Small intestine (tissue), 7 donors: ENCODE data around the gene ZNF80. TPM values are rescaled to one million over a fixed set of nuclear protein-coding genes. Genes with fewer than 3 reads are reported as not detected.

Source experiments
- DNase-seq, 2 donors: peaks; one replicate each; pipeline versions ENCODE4 v3.0.0 to v3.0.0-alpha.2; 2013
- FAIRE-seq: peaks from 2 replicates; lab custom pipeline; 2012; peaks lifted over from hg19 to GRCh38; lab: Jason Lieb, UNC
- H3K27ac ChIP-seq, 3 donors: one replicate each; pipeline ENCODE4 v1.5.1; 2013; ENCODE audit warnings: low read length in 2 of 3, mild to moderate bottlenecking in 2 of 3, control low read depth in 1 of 3, inconsistent platforms in 1 of 3, low read depth in 1 of 3, moderate library complexity in 1 of 3
- H3K27me3 ChIP-seq, 3 donors: one replicate each; pipeline ENCODE4 v1.6.1; 2013; ENCODE audit warnings: low read length in 3 of 3, inconsistent platforms in 1 of 3; ENCODE audit not compliant: control insufficient read depth in 3 of 3, insufficient read depth in 3 of 3
- H3K36me3 ChIP-seq, 3 donors: one replicate each; pipeline ENCODE4 v1.6.1; 2013; ENCODE audit warnings: low read length in 3 of 3, inconsistent platforms in 1 of 3, low read depth in 1 of 3, mild to moderate bottlenecking in 1 of 3, moderate library complexity in 1 of 3; ENCODE audit not compliant: control insufficient read depth in 3 of 3, insufficient read depth in 2 of 3
- H3K4me1 ChIP-seq, 3 donors: one replicate each; pipeline ENCODE4 v1.6.1; 2013; ENCODE audit warnings: low read length in 2 of 3, inconsistent platforms in 1 of 3, low read depth in 1 of 3, mild to moderate bottlenecking in 1 of 3, moderate library complexity in 1 of 3; ENCODE audit not compliant: control insufficient read depth in 3 of 3, insufficient read depth in 2 of 3
- H3K4me3 ChIP-seq, 3 donors: one replicate each; pipeline ENCODE4 v1.5.1; 2013; ENCODE audit warnings: low read length in 3 of 3, control low read depth in 1 of 3, inconsistent platforms in 1 of 3, low read depth in 1 of 3, mild to moderate bottlenecking in 1 of 3, moderate library complexity in 1 of 3
- H3K9me3 ChIP-seq, 2 donors: one replicate each; pipeline ENCODE4 v1.6.1; 2013; ENCODE audit warnings: low read depth in 1 of 2, low read length in 1 of 2; ENCODE audit not compliant: control insufficient read depth in 2 of 2, insufficient read depth in 1 of 2
- WGBS, 3 donors: extraction: QIAGEN DNeasy Blood & Tissue Kit; methylation state at CpG; one replicate each; pipeline ENCODE4 v1.1.7; 2013; 5-methylcytosine and 5-hydroxymethylcytosine counted together
- polyA plus RNA-seq, 4 donors: library from polyadenylated mRNA; stranded (reverse) in 3 of 4; unstranded in 1 of 4; fragments of 200-250 nt in 3 of 4; fragments of 120-200 nt in 1 of 4; gene quantifications; one replicate each; pipeline versions ENCODE4 v1.2.1 to v1.2.3, GENCODE V29; 2013
- donor health status: healthy with polysubstance abuse.
- donor health status: control.
- donor health status: control.
- donor health status: Bipolar disorder and iron deficiency.
- donor health status: healthy.

ZNF80 gene
- polyA plus RNA-seq, 4 donors = 0.01 to 0.03 TPM; not detected in 2

- no peaks in the 10 kb centered on the region for H3K9me3 ChIP-seq
Measured at GRCh38 chr3:114205541-114205940, 31.8 kb downstream of the ZNF80 start.

DNA sequence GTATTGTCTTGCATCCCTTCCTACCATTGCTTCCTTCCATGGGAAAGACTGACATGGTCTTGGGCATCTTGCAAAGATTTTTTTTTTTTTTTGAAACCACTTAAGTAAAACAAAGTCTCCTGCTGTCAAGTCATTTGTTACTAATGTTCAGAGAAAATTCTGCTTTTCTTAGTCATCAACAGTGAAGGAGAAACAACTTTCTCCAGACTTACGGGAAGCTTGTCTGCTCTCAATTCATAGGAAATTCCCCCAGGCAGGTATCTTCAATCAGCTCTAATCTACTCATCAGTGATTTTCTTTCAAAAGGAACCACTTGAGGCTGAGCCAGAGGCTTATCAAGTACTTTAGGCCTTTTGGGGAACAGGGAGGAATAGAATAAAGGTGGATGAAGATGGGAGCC, 42.6 kb downstream of the ZNF80 start:
- no peaks in the 10 kb centered on the region for H3K4me1 ChIP-seq
- no peaks in the 10 kb centered on the region for H3K27me3 ChIP-seq
- H3K36me3 ChIP-seq = no peaks in the 10 kb centered on the region
- 77 to 79% (median 77%) methylated on average over 1 of the region's 1 CpG for WGBS, 3 donors
- no peak for DNase-seq
- H3K4me3 ChIP-seq = no peak overlapping the region
- H3K27ac ChIP-seq = no peak overlapping the region
- no peaks in the 10 kb centered on the region for H3K9me3 ChIP-seq
- FAIRE-seq = no peak

More at GRCh38 chr3:114205541-114205940, 31.8 kb downstream of the ZNF80 start:
- Histone ChIP-seq H3K4me3 (no peak overlapping the region), H3K27ac (no peak overlapping the region), H3K27me3 (no peaks in the 10 kb centered on the region), H3K36me3 (no peaks in the 10 kb centered on the region), H3K4me1 (no peaks in the 10 kb centered on the region)
- DNase-seq (no peak), FAIRE-seq (no peak)
- WGBS, 3 donors = 72 to 79% (median 74%) methylated on average over 2 of the region's 2 CpGs

DNA sequence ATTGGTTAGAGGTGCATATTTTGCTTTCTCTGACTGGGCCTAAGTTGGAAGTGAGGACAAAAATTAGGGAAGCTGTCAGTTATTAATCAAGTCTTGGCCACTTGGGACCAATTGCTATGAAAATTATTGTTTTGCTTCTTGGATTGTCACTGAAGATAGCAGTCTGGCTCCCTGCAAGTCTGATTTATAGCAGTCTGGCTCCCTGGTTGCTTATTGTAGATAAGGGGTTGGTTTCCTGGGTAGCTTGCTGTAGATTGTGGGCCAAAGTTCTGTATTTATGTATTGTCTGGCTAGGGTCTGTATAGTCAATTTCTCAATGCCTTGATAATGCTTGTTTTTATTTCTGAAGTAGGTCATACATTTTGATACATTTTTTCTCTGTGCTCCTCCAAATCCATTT, 45.2 kb downstream of the ZNF80 start:
- Histone ChIP-seq H3K27ac (no peak overlapping the region), H3K36me3 (no peaks in the 10 kb centered on the region), H3K27me3 (no peaks in the 10 kb centered on the region), H3K4me1 (no peaks in the 10 kb centered on the region), H3K4me3 (no peak overlapping the region), H3K9me3 (no peaks in the 10 kb centered on the region)
- FAIRE-seq (no peak), DNase-seq (no peak)

GRCh38 chr3:114186501-114186900, 50.9 kb downstream of the ZNF80 start:
- no peak for FAIRE-seq
- H3K27me3 ChIP-seq = no peaks in the 10 kb centered on the region
- H3K4me3 ChIP-seq = no peak overlapping the region
- no peaks in the 10 kb centered on the region for H3K4me1 ChIP-seq
- peaks cover 0 to 3% of the 10 kb centered on the region in 2 donors for H3K9me3 ChIP-seq
- H3K36me3 ChIP-seq = no peaks in the 10 kb centered on the region
- H3K27ac ChIP-seq = no peak overlapping the region
- no peak for DNase-seq

Other genes starting within 250 kb of the ZNF80 start
- gene CCDC191, start 181.1 kb downstream of the ZNF80 start, polyA plus RNA-seq = 1 to 10 TPM in 3 of 4 donors, under 1 TPM in 1; 0.54 to 8.8 (median 1.7) TPM
- gene QTRT2, start 180.8 kb downstream of the ZNF80 start, polyA plus RNA-seq = 10 to 100 TPM in 1 of 4 donors, 1 to 10 TPM in 3; 4.5 to 27.4 (median 7.3) TPM
- not detected for gene DRD3, start 58.5 kb downstream of the ZNF80 start, polyA plus RNA-seq
- gene TIGIT, start 56.5 kb upstream of the ZNF80 start, polyA plus RNA-seq = 1 to 10 TPM in 1 of 4 donors, under 1 TPM in 2, not detected in 1; 0.25 to 2.4 (median 0.45) TPM